ENCODE data around the gene SIK1.
"Not testable (repeated sequence)": the region's sequence is repeated elsewhere in the genome, so short reads cannot be mapped to it uniquely, and the experiment has no call there.

- TF ChIP-seq POLR2A (IDR thresholded peaks at IDR 0.05), result not testable (repeated sequence)
- TF ChIP-seq, protein P1, sequence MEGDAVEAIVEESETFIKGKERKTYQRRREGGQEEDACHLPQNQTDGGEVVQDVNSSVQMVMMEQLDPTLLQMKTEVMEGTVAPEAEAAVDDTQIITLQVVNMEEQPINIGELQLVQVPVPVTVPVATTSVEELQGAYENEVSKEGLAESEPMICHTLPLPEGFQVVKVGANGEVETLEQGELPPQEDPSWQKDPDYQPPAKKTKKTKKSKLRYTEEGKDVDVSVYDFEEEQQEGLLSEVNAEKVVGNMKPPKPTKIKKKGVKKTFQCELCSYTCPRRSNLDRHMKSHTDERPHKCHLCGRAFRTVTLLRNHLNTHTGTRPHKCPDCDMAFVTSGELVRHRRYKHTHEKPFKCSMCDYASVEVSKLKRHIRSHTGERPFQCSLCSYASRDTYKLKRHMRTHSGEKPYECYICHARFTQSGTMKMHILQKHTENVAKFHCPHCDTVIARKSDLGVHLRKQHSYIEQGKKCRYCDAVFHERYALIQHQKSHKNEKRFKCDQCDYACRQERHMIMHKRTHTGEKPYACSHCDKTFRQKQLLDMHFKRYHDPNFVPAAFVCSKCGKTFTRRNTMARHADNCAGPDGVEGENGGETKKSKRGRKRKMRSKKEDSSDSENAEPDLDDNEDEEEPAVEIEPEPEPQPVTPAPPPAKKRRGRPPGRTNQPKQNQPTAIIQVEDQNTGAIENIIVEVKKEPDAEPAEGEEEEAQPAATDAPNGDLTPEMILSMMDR (IDR thresholded peaks at IDR 0.05), result not testable (repeated sequence)
Observed at GRCh38 chr21:43382902-43383301, 44.0 kb downstream of the SIK1 start.
